Cardiac atrium fibroblast (primary cell): Measurements from ENCODE around the gene CEP112. TPM values are rescaled to one million over a fixed set of nuclear protein-coding genes. Genes with fewer than 3 reads are reported as not detected.

Source experiments
- total RNA-seq: library from RNA; depleted of rRNA; stranded (reverse); fragments of >200 nt; gene quantifications from 2 replicates; pipeline ENCODE4 v1.2.3, GENCODE V29; 2015

Gene CEP112
- total RNA-seq, result 4.9 and 15.7 TPM in 2 replicates

DNA sequence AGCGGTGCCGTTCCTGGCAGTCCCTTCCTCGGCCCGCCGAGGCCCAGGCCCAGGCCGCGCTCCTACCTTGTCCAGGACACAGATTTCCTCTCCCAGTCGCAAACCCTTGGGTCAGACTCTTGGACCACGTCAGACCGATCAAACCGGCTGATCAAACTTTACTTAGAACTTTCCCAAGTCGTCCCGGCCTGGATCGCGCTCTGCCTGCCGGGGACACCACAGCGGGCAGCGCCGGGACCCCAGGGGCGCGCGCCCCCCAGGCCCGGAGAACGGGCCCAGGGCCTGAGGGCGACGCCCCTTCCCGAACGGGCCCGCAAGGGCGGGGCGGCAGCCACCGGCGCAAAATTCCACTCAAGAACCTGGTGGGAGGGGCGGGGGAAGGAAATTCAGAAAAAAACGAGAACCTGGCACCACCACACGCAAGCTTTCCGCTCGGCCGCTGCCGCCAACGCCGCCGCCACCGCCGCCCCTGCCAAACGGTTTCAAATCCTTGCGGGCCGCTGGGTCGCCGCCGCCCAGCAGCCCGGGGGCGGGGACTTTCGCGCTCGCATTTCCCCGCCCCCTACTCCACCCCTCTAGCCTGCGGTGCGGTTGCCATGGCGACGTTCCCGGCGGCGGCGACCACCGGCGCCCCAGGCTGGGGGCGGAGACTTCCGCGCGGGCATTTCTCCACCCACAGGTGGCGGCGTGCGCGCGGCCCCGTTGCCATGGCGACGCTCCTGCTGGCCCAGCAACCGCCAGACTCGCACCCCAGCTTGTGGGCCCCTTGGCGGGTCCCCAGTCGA lies at the start of gene CEP112:
TSS of gene CEP112 (minus strand) at position 541 of the 785 bp plus-strand sequence.

DNA sequence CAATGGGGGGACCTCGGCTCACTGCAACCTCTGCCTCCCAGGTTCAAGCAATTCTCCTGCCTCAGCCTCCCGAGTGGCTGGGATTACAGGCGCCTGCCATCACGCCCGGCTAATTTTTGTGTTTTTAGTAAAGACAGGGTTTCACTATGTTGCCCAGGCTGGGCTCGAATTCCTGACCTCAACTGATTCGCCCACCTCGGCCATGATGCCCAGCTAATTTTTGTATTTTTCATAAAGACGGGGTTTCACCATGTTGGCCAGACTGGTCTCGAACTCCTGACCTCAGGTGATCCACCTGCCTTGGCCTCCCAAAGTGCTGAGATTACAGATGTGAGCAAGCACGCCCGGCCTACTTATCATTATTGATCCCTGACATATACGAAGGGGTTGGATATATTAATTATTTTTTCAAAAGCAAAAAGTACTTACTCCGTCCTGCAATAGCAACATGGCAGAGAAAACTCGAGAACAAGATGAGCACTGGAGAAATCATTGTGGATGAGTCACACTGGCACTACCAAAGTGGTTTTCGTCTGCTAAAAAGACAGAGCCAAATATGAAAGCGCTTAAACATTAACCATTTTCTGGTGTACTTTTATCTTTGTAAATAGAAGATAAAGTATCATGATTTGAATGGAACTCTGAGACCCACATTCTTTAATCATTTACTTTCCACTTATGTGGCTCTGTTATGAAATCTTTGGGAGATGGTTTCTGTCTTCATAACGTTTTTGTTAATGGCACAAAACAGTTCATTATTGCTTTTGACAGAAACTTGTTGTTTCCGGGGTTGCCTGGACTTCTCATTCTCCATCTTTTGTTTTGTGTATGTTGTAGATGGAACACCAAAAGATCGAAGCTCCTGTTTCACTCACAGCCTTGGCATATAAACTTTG lies 37.2 kb upstream of the CEP112 start, which contains the start of gene APOH:
TSS of gene APOH (minus strand) at position 529 of the 896 bp plus-strand sequence. CDS start at position 493, 36 bp downstream.

Other genes starting within 250 kb of the CEP112 start
- gene APOH, start 37.3 kb upstream of the CEP112 start, total RNA-seq, result not detected in 2 replicates
- 16.1 and 23.0 TPM in 2 replicates for gene PRKCA, start 110.5 kb upstream of the CEP112 start, total RNA-seq